A673 (cell line): ENCODE data around the gene PCBP4. TPM values are rescaled to one million over a fixed set of nuclear protein-coding genes. Genes with fewer than 3 reads are reported as not detected.

ENCODE experiments used
- BruUV-seq: library from RNA; stranded (reverse); fragments of 400-500 nt; replicated peaks from 2 replicates; lab custom pipeline; 2021; lab: Mats Ljungman, UMichigan
- CTCF ChIA-PET: fragments of 300-600 bp; sonication (Branson Sonifier 250); formaldehyde crosslinking; loops from one replicate; lab custom pipeline; 2022; ENCODE audit warnings: antibody characterized with exemption; lab: Charles Lee
- POLR2A ChIA-PET: fragments of 300-600 bp; sonication (Branson Sonifier 250); formaldehyde crosslinking; loops from one replicate; lab custom pipeline; 2022; ENCODE audit warnings: antibody characterized with exemption; ENCODE audit not compliant: low non-redundant PET; lab: Charles Lee
- DNase-seq: peaks from one replicate; pipeline ENCODE4 v3.0.0-alpha.2; 2015; ENCODE audit warnings: low spot score
- H3K27ac ChIP-seq: fragments of 200-600 bp; sonication (generic); 2 replicates; pipeline ENCODE4 v1.5.1; 2016; ENCODE audit warnings: mixed run types, low read depth, mild to moderate bottlenecking, mixed read lengths, antibody characterized with exemption, low read length; ENCODE audit not compliant: poor library complexity, severe bottlenecking
- H3K27me3 ChIP-seq: fragments of 200-600 bp; sonication (generic); replicated peaks from 2 replicates; pipeline ENCODE4 v1.6.1; 2017; ENCODE audit warnings: mixed run types, low read depth, mild to moderate bottlenecking, mixed read lengths, antibody characterized with exemption, low read length; ENCODE audit not compliant: insufficient read depth, poor library complexity
- H3K36me3 ChIP-seq: fragments of 200-600 bp; sonication (generic); 2 replicates; pipeline ENCODE4 v1.6.1; 2016; ENCODE audit warnings: mixed run types, mild to moderate bottlenecking, mixed read lengths, antibody characterized with exemption, low read length; ENCODE audit not compliant: insufficient read depth, poor library complexity, severe bottlenecking
- H3K4me1 ChIP-seq: fragments of 200-600 bp; sonication (generic); 2 replicates; pipeline ENCODE4 v1.6.1; 2017; ENCODE audit warnings: mixed run types, mild to moderate bottlenecking, mixed read lengths, antibody characterized with exemption, low read length; ENCODE audit not compliant: insufficient read depth, poor library complexity, severe bottlenecking
- H3K4me3 ChIP-seq: fragments of 200-600 bp; sonication (generic); 2 replicates; pipeline ENCODE4 v1.5.1; 2016; ENCODE audit warnings: low read depth, mixed run types, mild to moderate bottlenecking, mixed read lengths, low read length; ENCODE audit not compliant: poor library complexity, severe bottlenecking
- H3K9me3 ChIP-seq: fragments of 200-600 bp; sonication (generic); 2 replicates; pipeline ENCODE4 v1.6.1; 2016; ENCODE audit warnings: mixed run types, low read depth, mild to moderate bottlenecking, mixed read lengths, antibody characterized with exemption, low read length; ENCODE audit not compliant: poor library complexity, severe bottlenecking
- EZH2 ChIP-seq: fragments of 200-600 bp; sonication (generic); IDR thresholded peaks from 2 replicates; pipeline ENCODE4 v1.6.1; 2017; ENCODE audit warnings: borderline replicate concordance, low read depth, mild to moderate bottlenecking, mixed read lengths, antibody characterized with exemption, low read length; ENCODE audit not compliant: poor library complexity, severe bottlenecking
- intact Hi-C: fragments of 100-400 bp; cut with micrococcal nuclease; formaldehyde crosslinking; loops from one replicate; pipeline ENCODE4 v1.10.0; 2022; ENCODE audit not compliant: unreplicated experiment
- total RNA-seq: library from RNA; stranded (reverse); gene quantifications from 2 replicates; pipeline ENCODE4 v1.2.3, GENCODE V29; 2021
- TF ChIP-seq, protein P1 (sequence below): fragments of 300-800, 200-600 bp; sonication (generic); conservative IDR thresholded peaks from 2 replicates; pipeline ENCODE4 v1.5.1; 2017; ENCODE audit warnings: low read depth, mild to moderate bottlenecking, antibody characterized with exemption, low read length, moderate library complexity, mixed read lengths

PCBP4 gene
- total RNA-seq, 1 experiment from 2014 or later, result 5.3 TPM

DNA sequence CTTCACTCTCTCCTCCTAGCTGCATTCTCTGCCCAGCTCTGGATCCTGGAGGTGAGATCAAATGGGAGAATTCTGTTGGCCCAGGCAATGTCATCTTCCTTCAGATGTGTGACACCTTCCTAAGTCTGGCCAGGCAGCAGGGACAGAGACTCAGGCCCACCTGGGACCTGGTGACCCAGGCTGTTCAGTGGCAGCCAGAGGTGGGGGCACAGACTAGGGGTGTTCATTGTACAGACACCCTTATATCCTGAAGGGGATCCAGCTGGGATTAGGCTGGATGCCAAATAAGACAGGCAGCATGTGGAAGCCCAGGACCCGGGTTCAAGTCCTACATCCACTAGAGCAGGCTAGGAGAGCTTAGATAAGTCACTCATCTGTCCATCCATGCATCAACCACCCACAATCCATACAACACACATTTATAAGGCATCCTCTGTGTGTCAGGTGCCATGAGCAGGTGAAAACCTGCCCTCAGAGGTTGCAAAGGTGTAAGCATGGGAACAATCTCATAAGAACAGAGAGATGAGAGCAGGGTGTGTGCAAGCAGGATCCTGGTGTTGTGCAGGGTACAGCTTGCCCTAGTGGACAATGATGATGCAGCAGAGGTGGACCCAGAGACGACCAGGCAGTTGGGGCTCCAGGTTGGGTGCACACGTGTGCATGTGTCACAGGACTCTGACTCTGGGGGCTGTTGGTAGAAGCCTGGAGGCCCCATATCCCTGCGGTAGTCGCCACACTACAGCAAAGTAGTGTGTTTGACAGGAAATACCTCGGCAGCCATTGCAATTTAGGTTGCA, 46.7 kb upstream of the PCBP4 start:
- BruUV-seq, result no TSS peak
- Histone ChIP-seq H3K27me3 (no peaks in the 10 kb centered on the region), H3K4me3 (no peak overlapping the region), H3K27ac (no peak overlapping the region), H3K4me1 (no peaks in the 10 kb centered on the region), H3K9me3 (no peaks in the 10 kb centered on the region), H3K36me3 (no peaks in the 10 kb centered on the region)
- ChIA-PET CTCF (no interaction called here), POLR2A (interaction anchor here (0.6 kb wide), 1 partner anchor 23 kb away, joined by 3 read pairs; no protein-coding TSS in a partner anchor)
- TF ChIP-seq, protein P1, sequence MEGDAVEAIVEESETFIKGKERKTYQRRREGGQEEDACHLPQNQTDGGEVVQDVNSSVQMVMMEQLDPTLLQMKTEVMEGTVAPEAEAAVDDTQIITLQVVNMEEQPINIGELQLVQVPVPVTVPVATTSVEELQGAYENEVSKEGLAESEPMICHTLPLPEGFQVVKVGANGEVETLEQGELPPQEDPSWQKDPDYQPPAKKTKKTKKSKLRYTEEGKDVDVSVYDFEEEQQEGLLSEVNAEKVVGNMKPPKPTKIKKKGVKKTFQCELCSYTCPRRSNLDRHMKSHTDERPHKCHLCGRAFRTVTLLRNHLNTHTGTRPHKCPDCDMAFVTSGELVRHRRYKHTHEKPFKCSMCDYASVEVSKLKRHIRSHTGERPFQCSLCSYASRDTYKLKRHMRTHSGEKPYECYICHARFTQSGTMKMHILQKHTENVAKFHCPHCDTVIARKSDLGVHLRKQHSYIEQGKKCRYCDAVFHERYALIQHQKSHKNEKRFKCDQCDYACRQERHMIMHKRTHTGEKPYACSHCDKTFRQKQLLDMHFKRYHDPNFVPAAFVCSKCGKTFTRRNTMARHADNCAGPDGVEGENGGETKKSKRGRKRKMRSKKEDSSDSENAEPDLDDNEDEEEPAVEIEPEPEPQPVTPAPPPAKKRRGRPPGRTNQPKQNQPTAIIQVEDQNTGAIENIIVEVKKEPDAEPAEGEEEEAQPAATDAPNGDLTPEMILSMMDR, result no peak
- TF ChIP-seq EZH2, result no peak
- DNase-seq, result no peak
- intact Hi-C loops, result no loop called here

DNA sequence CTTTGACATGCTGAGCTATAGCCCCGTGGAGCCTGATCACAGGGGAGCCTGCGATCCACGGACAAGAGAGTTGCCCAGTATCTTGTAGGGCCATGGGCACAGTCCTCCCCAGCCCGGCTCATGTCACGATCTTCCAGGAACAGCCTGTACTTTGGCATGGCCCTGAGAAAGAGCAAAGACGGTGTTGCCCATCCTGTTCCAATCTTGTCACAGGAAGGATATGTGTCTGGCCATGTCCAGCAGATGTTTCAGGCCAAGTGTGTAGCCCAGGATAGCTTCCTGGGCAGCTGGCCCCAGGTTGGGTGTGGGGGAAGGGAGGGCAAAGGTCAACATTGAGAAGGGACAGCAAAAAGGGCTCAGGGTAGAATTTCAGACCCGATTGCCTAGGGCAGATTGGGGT, 45.4 kb upstream of the PCBP4 start:
- H3K27ac ChIP-seq, result no peak overlapping the region
- no peaks in the 10 kb centered on the region for H3K36me3 ChIP-seq
- H3K4me3 ChIP-seq, result no peak overlapping the region
- no peaks in the 10 kb centered on the region for H3K4me1 ChIP-seq
- DNase-seq, result no peak
- H3K9me3 ChIP-seq, result no peaks in the 10 kb centered on the region
- no peaks in the 10 kb centered on the region for H3K27me3 ChIP-seq
- TF ChIP-seq, protein P1, result no peak
- no peak for TF ChIP-seq EZH2
- CTCF ChIA-PET, result no interaction called here
- POLR2A ChIA-PET, result interaction anchor here (0.6 kb wide), 1 partner anchor 29 kb away, joined by 4 read pairs; no protein-coding TSS in a partner anchor
- intact Hi-C loops, result no loop called here
- BruUV-seq, result no TSS peak

DNA sequence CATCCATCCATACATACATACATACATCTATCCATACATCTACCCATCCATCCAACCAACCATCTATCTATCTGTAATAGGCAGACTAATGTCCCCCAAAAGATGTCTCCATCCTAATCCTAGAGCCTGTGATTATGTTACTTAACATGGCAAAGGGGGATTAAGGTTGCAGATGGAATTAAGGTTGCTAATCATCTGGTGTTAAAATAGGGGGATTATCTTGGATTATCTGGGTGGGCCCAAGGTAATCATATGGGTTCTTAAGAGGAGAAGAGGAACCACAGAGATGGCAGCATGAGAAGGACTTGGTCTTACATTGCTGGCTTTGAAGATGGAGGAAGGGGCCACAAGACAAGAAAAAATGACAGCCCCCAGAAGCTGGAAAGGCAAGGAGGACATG, 43.2 kb upstream of the PCBP4 start:
- CTCF ChIA-PET, result no interaction called here
- H3K36me3 ChIP-seq, result no peaks in the 10 kb centered on the region
- intact Hi-C loops, result no loop called here
- TF ChIP-seq, protein P1, result no peak
- no peak for TF ChIP-seq EZH2
- H3K4me1 ChIP-seq, result peaks cover 9% of the 10 kb centered on the region
- DNase-seq, result no peak
- no peak overlapping the region for H3K4me3 ChIP-seq
- no peaks in the 10 kb centered on the region for H3K27me3 ChIP-seq
- POLR2A ChIA-PET, result no interaction called here
- H3K9me3 ChIP-seq, result no peaks in the 10 kb centered on the region
- H3K27ac ChIP-seq, result no peak overlapping the region
- no TSS peak for BruUV-seq
